Testis (tissue), 3 donors: ENCODE measurements around the gene IFITM1. TPM values are rescaled to one million over a fixed set of nuclear protein-coding genes. Genes with fewer than 3 reads are reported as not detected.
A peak's percentile ranks its signal among the peaks of the same experiment; 100 is the strongest.
"Not testable (repeated sequence)": the region's sequence is repeated elsewhere in the genome, so short reads cannot be mapped to it uniquely, and the experiment has no call there.

Experiments
- DNase-seq: peaks from one replicate; pipeline ENCODE4 v3.0.0-alpha.2; 2019
- H3K27ac ChIP-seq, 2 donors: fragments of 200-600 bp; sonication (generic); one replicate each; pipeline ENCODE4 v1.5.1; 2019
- H3K27me3 ChIP-seq: fragments of 200-600 bp; sonication (generic); one replicate; pipeline ENCODE4 v1.5.1; 2019
- H3K36me3 ChIP-seq: fragments of 200-600 bp; sonication (generic); one replicate; pipeline ENCODE4 v1.5.1; 2017; ENCODE audit warnings: low read depth; ENCODE audit errors: missing control alignments
- H3K4me1 ChIP-seq: fragments of 200-600 bp; sonication (generic); one replicate; pipeline ENCODE4 v1.5.1; 2019
- H3K4me3 ChIP-seq, 2 donors: fragments of 200-600 bp; sonication (generic); one replicate each; pipeline ENCODE4 v1.5.1; 2017 to 2019
- H3K9me3 ChIP-seq: fragments of 200-600 bp; sonication (generic); one replicate; pipeline ENCODE4 v1.5.1; 2017
- CTCF ChIP-seq, 3 experiments: fragments of 450-650 bp in 2 of 3; fragments of 200-600 bp in 1 of 3; sonication (generic) in 1 of 3; IDR thresholded peaks; one replicate each; pipeline ENCODE4 v1.5.1; 2016 to 2019; ENCODE audit warnings: antibody characterized with exemption in 3 of 3, mild to moderate bottlenecking in 2 of 3, moderate library complexity in 1 of 3
- POLR2A ChIP-seq: fragments of 450-650 bp; IDR thresholded peaks from one replicate; pipeline ENCODE4 v1.6.1; 2017; ENCODE audit warnings: antibody characterized with exemption, mild to moderate bottlenecking, moderate library complexity
- WGBS, 2 donors: methylation state at CpG; one replicate each; pipeline ENCODE4 v1.1.5; 2018; 5-methylcytosine and 5-hydroxymethylcytosine counted together
- intact Hi-C: fragments of 100-400 bp; cut with DNase I; formaldehyde crosslinking; loops from one replicate; pipeline ENCODE4 v1.15.1; 2023; ENCODE audit warnings: low total_unique reads
- polyA plus RNA-seq: library from polyadenylated mRNA; stranded (reverse); fragments of 350-450 nt; fragmentation: Illumina TruSeq; extraction: RNeasy Lipid Tissue Mini Kit (QIAGEN cat#74804); gene quantifications from one replicate; pipeline ENCODE4 v1.2.3, GENCODE V29; 2014; ENCODE audit warnings: low read depth, low replicate concordance; ENCODE audit not compliant: insufficient read depth
- total RNA-seq, 2 donors: library from RNA; depleted of rRNA; stranded (reverse); fragments of >200 nt; gene quantifications; one replicate each; pipeline ENCODE4 v1.2.3, GENCODE V29; 2016

The IFITM1 gene
- total and polyA plus RNA-seq, 3 donors from 2014 or later, result 63.1 to 146 (median 93.3) TPM

- TF ChIP-seq CTCF (IDR thresholded peaks at IDR 0.05), result no peak
- H3K4me3 ChIP-seq, result no peak overlapping the region
- no peaks in the 10 kb centered on the region for H3K36me3 ChIP-seq
- H3K27ac ChIP-seq, result peak overlapping the region; percentile 91 to 94
- no peaks in the 10 kb centered on the region for H3K27me3 ChIP-seq
- H3K4me1 ChIP-seq, result peaks cover 67% of the 10 kb centered on the region
- no peak for DNase-seq
- intact Hi-C loops, result no loop called here
- 45 to 49% methylated on average over 2 to 6 of the region's 6 CpGs for WGBS, 2 donors
- no peaks in the 10 kb centered on the region for H3K9me3 ChIP-seq
These were observed 12.7 kb downstream of the IFITM1 start for GRCh38 chr11:326592-326841.

DNA sequence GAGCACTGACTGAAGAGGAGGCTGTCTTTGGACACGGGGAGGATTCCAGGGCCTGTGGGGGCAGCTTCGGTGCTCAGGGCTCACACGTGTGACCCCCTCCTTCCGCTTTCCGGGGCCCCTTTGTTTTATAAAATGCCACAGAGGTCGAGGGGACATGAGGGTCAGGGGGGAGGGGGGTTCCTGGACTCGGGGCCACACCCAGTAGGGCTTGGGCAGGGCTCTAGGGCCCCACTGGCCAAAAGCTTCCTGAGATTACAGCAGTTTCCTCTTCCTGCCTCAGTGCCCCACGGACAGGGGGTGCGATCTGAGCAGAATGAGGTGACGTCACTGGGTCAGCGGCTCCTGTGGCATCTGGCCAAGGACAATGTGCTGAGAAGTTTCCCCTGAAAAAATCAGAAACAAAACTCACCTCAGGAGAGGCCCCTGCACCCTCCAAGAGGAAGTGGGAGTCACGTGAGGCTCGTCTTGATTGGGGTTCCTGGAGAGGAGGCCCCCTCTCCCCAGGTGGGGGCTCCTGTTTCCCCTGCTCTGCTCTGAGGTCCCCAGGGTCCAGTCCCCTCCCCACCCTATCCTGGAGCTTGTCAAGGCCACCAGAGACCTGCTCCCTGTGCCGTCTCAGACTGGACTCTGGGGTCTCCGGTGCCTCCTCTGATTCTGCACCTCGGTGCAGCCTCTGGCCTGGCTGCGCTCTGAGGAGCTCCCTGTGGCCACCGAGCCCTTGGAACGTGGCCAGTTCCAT is 13.2 kb downstream of the IFITM1 start:
- no peaks in the 10 kb centered on the region for H3K9me3 ChIP-seq
- no peak for TF ChIP-seq POLR2A
- TF ChIP-seq CTCF (IDR thresholded peaks at IDR 0.05), result no peak
- no peaks in the 10 kb centered on the region for H3K27me3 ChIP-seq
- DNase-seq, result peak; percentile 89
- intact Hi-C loops, result no loop called here
- H3K36me3 ChIP-seq, result no peaks in the 10 kb centered on the region
- 14 to 31% methylated on average over 13 to 19 of the region's 19 CpGs for WGBS, 2 donors
- H3K27ac ChIP-seq, result peak overlapping the region; percentile 91 to 94
- no peak overlapping the region for H3K4me3 ChIP-seq
- peaks cover 67% of the 10 kb centered on the region for H3K4me1 ChIP-seq

- DNase-seq, result no peak
- no peaks in the 10 kb centered on the region for H3K36me3 ChIP-seq
- no peak overlapping the region for H3K4me3 ChIP-seq
- peak overlapping the region; percentile 91 to 94 for H3K27ac ChIP-seq
- TF ChIP-seq POLR2A (no peak), CTCF (IDR thresholded peaks at IDR 0.05) (no peak)
- no peaks in the 10 kb centered on the region for H3K27me3 ChIP-seq
- peaks cover 65% of the 10 kb centered on the region for H3K4me1 ChIP-seq
- intact Hi-C loops, result no loop called here
- WGBS, 2 donors, result 93 to 99% methylated on average over 3 of the region's 3 CpGs
- H3K9me3 ChIP-seq, result no peaks in the 10 kb centered on the region
These were observed 13.7 kb downstream of the IFITM1 start for GRCh38 chr11:327581-327923.

GRCh38 chr11:328012-328411 is 14.2 kb downstream of the IFITM1 start:
- Histone ChIP-seq H3K4me1 (peaks cover 61% of the 10 kb centered on the region), H3K4me3 (no peak overlapping the region), H3K27ac (peak overlapping the region; percentile 91 to 94), H3K36me3 (no peaks in the 10 kb centered on the region), H3K27me3 (no peaks in the 10 kb centered on the region), H3K9me3 (no peaks in the 10 kb centered on the region)
- intact Hi-C loops, result no loop called here
- no peak for TF ChIP-seq CTCF (IDR thresholded peaks at IDR 0.05)
- TF ChIP-seq POLR2A, result no peak
- 77 to 85% methylated on average over 13 of the region's 13 CpGs for WGBS, 2 donors
- no peak for DNase-seq

- H3K36me3 ChIP-seq, H3K9me3 ChIP-seq, DNase-seq, intact Hi-C loops, H3K27me3 ChIP-seq, H3K4me3 ChIP-seq: not testable (repeated sequence)
- 76 to 77% methylated on average over 15 of the region's 15 CpGs for WGBS, 2 donors
- Histone ChIP-seq H3K4me1 (peaks cover 55% of the 10 kb centered on the region), H3K27ac (peak overlapping the region; percentile 91 to 94)
These were observed 14.8 kb downstream of the IFITM1 start for GRCh38 chr11:328516-329100.
